K562 (cell line): ENCODE measurements around the gene KCNC4. TPM values are rescaled to one million over a fixed set of nuclear protein-coding genes. Genes with fewer than 3 reads are reported as not detected.

Experiments used
- CBX1 ChIP-seq: sonication (generic); IDR thresholded peaks from 2 replicates; pipeline ENCODE4 v1.6.1; 2016; ENCODE audit warnings: antibody characterized with exemption, low read depth, mild to moderate bottlenecking
- CREB1 ChIP-seq, 2 experiments: sonication (generic) in 1 of 2; formaldehyde crosslinking in 1 of 2; IDR thresholded peaks; 2 replicates each; pipeline versions ENCODE4 v1.6.1 to v1.8.0; 2012 to 2022; ENCODE audit warnings: inconsistent platforms in 1 of 2, mild to moderate bottlenecking in 1 of 2, missing genetic modification reagents in 1 of 2, moderate library complexity in 1 of 2
- IFI16 ChIP-seq: fragments of 250-450 bp; sonication (Bioruptor Pico); IDR thresholded peaks from 2 replicates; pipeline ENCODE4 v2.1.2; 2022; ENCODE audit warnings: mild to moderate bottlenecking, inconsistent platforms
- JUNB ChIP-seq: fragments of 450-650 bp; formaldehyde crosslinking; conservative IDR thresholded peaks from 2 replicates; pipeline ENCODE4 v1.4.0; 2020; ENCODE audit warnings: mild to moderate bottlenecking
- MYC ChIP-seq, 2 experiments: fragments of 250-450 bp in 1 of 2; sonication (Bioruptor Pico) in 1 of 2; IDR thresholded peaks; 2 replicates each; pipeline versions ENCODE4 v1.5.1 to v1.6.1; 2012 to 2021; ENCODE audit warnings: low read depth in 2 of 2, borderline replicate concordance in 1 of 2, improper control_type of control experiment in 1 of 2, low read length in 1 of 2, mild to moderate bottlenecking in 1 of 2, moderate library complexity in 1 of 2
- NBN ChIP-seq: fragments of 450-650 bp; IDR thresholded peaks from 2 replicates; pipeline ENCODE4 v1.6.1; 2016; ENCODE audit warnings: low read depth, mild to moderate bottlenecking
- NCOA6 ChIP-seq: fragments of 450-650 bp; IDR thresholded peaks from 2 replicates; pipeline ENCODE4 v1.6.1; 2017; ENCODE audit warnings: mild to moderate bottlenecking
- NFXL1 ChIP-seq: fragments of 450-650 bp; formaldehyde crosslinking; IDR thresholded peaks from 2 replicates; pipeline ENCODE4 v1.4.0; 2021; ENCODE audit warnings: mild to moderate bottlenecking
- PCBP1 ChIP-seq: fragments of 200-400 bp; formaldehyde crosslinking; IDR thresholded peaks from 2 replicates; pipeline ENCODE4 v1.6.1; 2018; ENCODE audit warnings: mild to moderate bottlenecking, low read depth, low read length; ENCODE audit not compliant: poor library complexity, severe bottlenecking
- SAP30 ChIP-seq: fragments of 200-600 bp; sonication (generic); IDR thresholded peaks from 2 replicates; pipeline ENCODE4 v1.6.1; 2012; ENCODE audit warnings: borderline replicate concordance, low read depth, mild to moderate bottlenecking, moderate library complexity, low read length, control low read depth, inconsistent platforms; ENCODE audit not compliant: insufficient read depth, poor library complexity, severe bottlenecking
- SMAD2 ChIP-seq: fragments of 150-350 bp; IDR thresholded peaks from 2 replicates; pipeline ENCODE4 v1.6.1; 2014; ENCODE audit warnings: low read depth, mild to moderate bottlenecking, low read length
- SMAD3 ChIP-seq: fragments of 450-650 bp; formaldehyde crosslinking; conservative IDR thresholded peaks from 2 replicates; pipeline ENCODE4 v1.4.0; 2020; ENCODE audit warnings: mild to moderate bottlenecking
- SPI1 ChIP-seq: IDR thresholded peaks from 2 replicates; pipeline ENCODE4 v1.6.1; 2011; ENCODE audit warnings: low read depth, low read length, control low read depth, borderline replicate concordance
- SRSF9 ChIP-seq: fragments of 200-400 bp; formaldehyde crosslinking; IDR thresholded peaks from 2 replicates; pipeline ENCODE4 v1.6.1; 2017; ENCODE audit warnings: low read depth, low read length, borderline replicate concordance
- TSC22D4 ChIP-seq: fragments of 450-650 bp; IDR thresholded peaks from 2 replicates; pipeline ENCODE4 v1.6.1; 2016; ENCODE audit warnings: missing genetic modification characterization, missing biosample characterization, control low read depth
- VEZF1 ChIP-seq: fragments of 200-800 bp; sonication (Bioruptor generic); IDR thresholded peaks from 2 replicates; pipeline ENCODE4 v1.6.1; 2017; ENCODE audit warnings: missing genetic modification characterization, missing compliant biosample characterization
- ZBTB2 ChIP-seq: fragments of 450-650 bp; IDR thresholded peaks from 2 replicates; pipeline ENCODE4 v1.6.1; 2016; ENCODE audit warnings: antibody characterized with exemption
- ZFX ChIP-seq: sonication (generic); formaldehyde crosslinking; IDR thresholded peaks from 2 replicates; pipeline ENCODE4 v1.8.0; 2022; ENCODE audit warnings: mild to moderate bottlenecking, missing genetic modification reagents, moderate library complexity
- polyA plus RNA-seq, 8 experiments: library from polyadenylated mRNA; depleted of rRNA in 4 of 8; stranded (reverse) in 5 of 8; unstranded in 3 of 8; fragments of >200 nt; fragmentation: Nextera tagmentation in 2 of 8; fragmentation: Illumina TruSeq in 1 of 8; extraction: Ambion mirVana in 2 of 8; extraction: Trizol in 1 of 8; gene quantifications; 2 replicates each; pipeline versions ENCODE4 v1.2.1 to v1.2.3, GENCODE V29; 2011 to 2014; ENCODE audit warnings: inconsistent platforms in 1 of 8, missing spikeins in 1 of 8
- total RNA-seq, 7 experiments: library from RNA; depleted of rRNA in 6 of 7; stranded (reverse); fragments of >200 nt in 6 of 7; fragmentation: Illumina TruSeq in 2 of 7; extraction: Trizol in 2 of 7; gene quantifications; 2 replicates each; pipeline versions ENCODE4 v1.2.1 to v1.2.3, GENCODE V29; 2011 to 2021; ENCODE audit warnings: low replicate concordance in 1 of 7
- TF ChIP-seq, protein P1 (sequence below): fragments of 450-650 bp; IDR thresholded peaks from 2 replicates; pipeline ENCODE4 v1.6.1; 2016; ENCODE audit warnings: low read depth, mild to moderate bottlenecking, moderate library complexity
- TF ChIP-seq, protein P2 (sequence below): fragments of 250-450 bp; sonication (Bioruptor Pico); IDR thresholded peaks from 2 replicates; pipeline ENCODE4 v1.5.0; 2021

KCNC4 gene
- total and polyA plus RNA-seq, 9 of the 15 experiments (the other 6 are each of a cell fraction or from before 2014, with no cell fraction given) = 0.07 to 1.8 (median 0.73) TPM

GRCh38 chr1:110209715-110210603 is at the start of gene KCNC4 (continued):
- TF ChIP-seq CREB1 (IDR thresholded peaks at IDR 0.05) (peak; percentile 33; the same call in 1 of the 2 replicates), CREB1 (CRISPR knock-in tag; IDR thresholded peaks at IDR 0.05) (no peak), SAP30 (peak; percentile 3), SMAD3 (CRISPR knock-in tag) (no peak), SMAD2 (no peak), CBX1 (no peak), NFXL1 (CRISPR knock-in tag) (no peak), MYC (IDR thresholded peaks at IDR 0.05; ENCODE audit: low read depth, low read length) (peak; percentile 15; the same call in 1 of the 2 replicates), MYC (CRISPR knock-in tag; IDR thresholded peaks at IDR 0.05; ENCODE audit: borderline replicate concordance, low read depth) (no peak), NBN (no peak), ZFX (CRISPR knock-in tag) (no peak), PCBP1 (peak; percentile 23), JUNB (no peak), ZBTB2 (0 out of 2 replicates have a peak, but pooled peaks have one; percentile 31), NCOA6 (peak; percentile 60; the same call in 1 of the 2 replicates), IFI16 (no peak), VEZF1 (CRISPR knock-in tag) (peak; percentile 80), SPI1 (no peak), TSC22D4 (tag) (peak; percentile 21; the same call in 1 of the 2 replicates), SRSF9 (no peak)
- TF ChIP-seq, protein P1, sequence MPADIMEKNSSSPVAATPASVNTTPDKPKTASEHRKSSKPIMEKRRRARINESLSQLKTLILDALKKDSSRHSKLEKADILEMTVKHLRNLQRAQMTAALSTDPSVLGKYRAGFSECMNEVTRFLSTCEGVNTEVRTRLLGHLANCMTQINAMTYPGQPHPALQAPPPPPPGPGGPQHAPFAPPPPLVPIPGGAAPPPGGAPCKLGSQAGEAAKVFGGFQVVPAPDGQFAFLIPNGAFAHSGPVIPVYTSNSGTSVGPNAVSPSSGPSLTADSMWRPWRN = no peak
- TF ChIP-seq, protein P2, sequence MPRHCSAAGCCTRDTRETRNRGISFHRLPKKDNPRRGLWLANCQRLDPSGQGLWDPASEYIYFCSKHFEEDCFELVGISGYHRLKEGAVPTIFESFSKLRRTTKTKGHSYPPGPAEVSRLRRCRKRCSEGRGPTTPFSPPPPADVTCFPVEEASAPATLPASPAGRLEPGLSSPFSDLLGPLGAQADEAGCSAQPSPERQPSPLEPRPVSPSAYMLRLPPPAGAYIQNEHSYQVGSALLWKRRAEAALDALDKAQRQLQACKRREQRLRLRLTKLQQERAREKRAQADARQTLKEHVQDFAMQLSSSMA (CRISPR knock-in tag) = no peak
